Left kidney (tissue), 8 donors: ENCODE results near the gene DIPK1B. TPM values are rescaled to one million over a fixed set of nuclear protein-coding genes. Genes with fewer than 3 reads are reported as not detected.

Source experiments
- DNase-seq: peaks from one replicate; pipeline ENCODE4 v3.0.0-alpha.2; 2013
- long read RNA-seq, 8 donors: transcript quantifications; one replicate each; lab custom pipeline, GENCODE V29; 2026
- polyA plus RNA-seq: library from polyadenylated mRNA; unstranded; fragments of 120-200 nt; gene quantifications from one replicate; pipeline ENCODE4 v1.2.1, GENCODE V29; 2013; ENCODE audit not compliant: insufficient read length

Gene DIPK1B
- 27.6 TPM for polyA plus RNA-seq
- long read RNA-seq, donor 1, transcript FAM69B-202 (5 exons, 1,668 nt): major isoform, 45 of 237 reads
- long read RNA-seq, donor 1, partial matches to known transcripts: 158 of 237 reads
- long read RNA-seq, donor 1, other reads (novel, unspliced or antisense): 31 of 237 reads
- long read RNA-seq, donor 2, transcript FAM69B-202 (5 exons, 1,668 nt): major isoform, 29 of 30 reads
- long read RNA-seq, donor 2, partial matches to known transcripts: 0 of 30 reads
- long read RNA-seq, donor 2, other reads (novel, unspliced or antisense): 0 of 30 reads
- long read RNA-seq, donor 3, transcript FAM69B-202 (5 exons, 1,668 nt): major isoform, 16 of 17 reads
- long read RNA-seq, donor 3, partial matches to known transcripts: 0 of 17 reads
- long read RNA-seq, donor 3, other reads (novel, unspliced or antisense): 0 of 17 reads
- long read RNA-seq, donor 4: 0 reads
- long read RNA-seq, donor 5, transcript FAM69B-202 (5 exons, 1,668 nt): major isoform, 43 of 46 reads
- long read RNA-seq, donor 5, partial matches to known transcripts: 0 of 46 reads
- long read RNA-seq, donor 5, other reads (novel, unspliced or antisense): 0 of 46 reads
- long read RNA-seq, donor 6, transcript FAM69B-202 (5 exons, 1,668 nt): major isoform, 34 of 34 reads
- long read RNA-seq, donor 6, partial matches to known transcripts: 0 of 34 reads
- long read RNA-seq, donor 6, other reads (novel, unspliced or antisense): 0 of 34 reads
- long read RNA-seq, donor 7, transcript FAM69B-202 (5 exons, 1,668 nt): major isoform, 45 of 52 reads
- long read RNA-seq, donor 7, partial matches to known transcripts: 6 of 52 reads
- long read RNA-seq, donor 7, other reads (novel, unspliced or antisense): 0 of 52 reads
- long read RNA-seq, donor 8, transcript FAM69B-202 (5 exons, 1,668 nt): major isoform, 11 of 11 reads
- long read RNA-seq, donor 8, partial matches to known transcripts: 0 of 11 reads
- long read RNA-seq, donor 8, other reads (novel, unspliced or antisense): 0 of 11 reads

DNA sequence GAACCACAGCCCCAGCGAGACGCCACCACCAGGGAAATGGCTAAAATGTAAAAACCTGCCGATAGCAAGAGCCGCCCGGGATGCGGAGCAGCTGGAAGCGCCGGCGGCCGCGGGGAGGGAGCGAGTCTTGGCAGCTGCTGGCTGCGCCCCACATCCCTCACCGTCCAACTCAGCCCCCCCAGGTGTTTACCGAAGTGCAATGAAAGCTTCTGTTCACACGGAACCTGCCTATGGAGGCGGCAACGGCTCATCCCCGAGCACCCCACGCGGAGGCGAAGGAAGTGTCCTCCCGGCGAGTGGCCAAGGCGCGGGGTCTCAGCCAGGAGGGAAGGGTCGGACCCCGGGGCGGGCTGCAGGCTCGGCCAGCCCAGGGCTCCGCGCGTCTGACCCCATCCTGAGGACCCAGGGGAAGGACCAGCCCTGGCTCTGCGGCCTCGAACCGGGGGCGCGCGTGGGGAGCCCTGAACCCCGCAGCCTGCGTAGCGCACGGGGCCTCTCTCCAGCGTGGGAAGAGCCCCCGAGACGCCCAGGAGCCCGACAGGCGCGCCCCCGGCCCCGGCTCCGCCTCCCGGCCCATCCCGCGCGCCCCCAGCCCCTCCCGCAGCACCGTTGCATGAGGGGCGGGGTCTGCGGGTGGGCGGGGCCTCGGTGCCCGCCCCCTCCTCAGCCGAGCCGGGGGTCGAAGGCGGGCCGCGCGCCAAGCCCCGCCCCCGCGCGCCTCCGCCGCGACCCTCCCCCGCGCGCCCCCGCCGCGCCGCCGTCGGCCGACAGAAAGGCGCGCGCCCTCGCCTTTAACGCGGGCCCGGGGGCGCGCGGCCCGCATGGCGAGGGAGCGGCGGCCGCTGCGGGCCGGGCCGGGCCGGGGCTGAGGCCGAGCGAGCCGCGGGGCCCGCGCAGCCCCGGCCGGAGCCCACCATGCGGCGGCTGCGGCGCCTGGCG, at the start of gene DIPK1B:
DIPK1B (plus strand) TSS at position 822 of the 939 bp plus-strand sequence; CDS start at position 916, 94 bp downstream.
- DNase-seq: no peak

DNA sequence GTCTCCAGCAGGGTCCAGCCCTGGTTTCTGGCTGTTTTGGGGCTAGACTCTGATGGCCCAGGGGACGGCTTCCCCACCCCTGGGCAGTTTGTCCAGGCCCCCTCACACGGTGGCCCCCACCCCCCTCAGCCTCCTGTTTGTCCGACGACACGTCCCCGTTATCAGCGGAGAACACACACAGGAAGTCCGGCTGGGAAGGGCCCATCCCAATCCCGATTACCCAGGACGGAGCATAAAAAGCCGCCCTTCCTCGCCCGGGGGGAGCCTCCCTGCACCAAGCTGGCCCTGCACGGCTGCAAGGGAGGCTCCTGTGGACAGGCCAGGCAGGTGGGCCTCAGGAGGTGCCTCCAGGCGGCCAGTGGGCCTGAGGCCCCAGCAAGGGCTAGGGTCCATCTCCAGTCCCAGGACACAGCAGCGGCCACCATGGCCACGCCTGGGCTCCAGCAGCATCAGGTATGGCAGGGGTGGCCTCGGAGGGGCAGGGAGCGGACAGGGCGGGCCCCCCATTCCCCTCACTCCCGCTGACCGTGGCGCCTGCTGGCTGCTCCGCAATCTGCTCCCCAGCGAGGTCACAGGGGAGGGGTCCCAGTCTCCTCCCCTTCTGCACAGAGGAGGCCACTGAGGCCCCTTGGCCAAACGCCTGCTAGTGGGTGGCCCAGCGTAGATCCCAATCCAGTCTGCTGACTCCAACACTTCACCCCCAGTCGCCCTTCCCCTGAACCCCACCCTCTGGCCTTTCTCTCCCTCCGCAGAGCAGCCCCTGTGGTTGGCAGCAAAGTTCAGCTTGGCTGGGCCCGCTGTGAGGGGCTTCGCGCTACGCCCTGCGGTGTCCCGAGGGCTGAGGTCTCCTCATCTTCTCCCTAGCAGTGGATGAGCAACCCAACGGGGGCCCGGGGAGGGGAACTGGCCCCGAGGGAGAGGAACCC, 49.5 kb upstream of the DIPK1B start, which contains the start of gene EGFL7:
EGFL7 (plus strand) TSS at position 261 of the 926 bp plus-strand sequence. CDS start 5,367 bp downstream, outside the sequence.
- DNase-seq: no peak

DNA sequence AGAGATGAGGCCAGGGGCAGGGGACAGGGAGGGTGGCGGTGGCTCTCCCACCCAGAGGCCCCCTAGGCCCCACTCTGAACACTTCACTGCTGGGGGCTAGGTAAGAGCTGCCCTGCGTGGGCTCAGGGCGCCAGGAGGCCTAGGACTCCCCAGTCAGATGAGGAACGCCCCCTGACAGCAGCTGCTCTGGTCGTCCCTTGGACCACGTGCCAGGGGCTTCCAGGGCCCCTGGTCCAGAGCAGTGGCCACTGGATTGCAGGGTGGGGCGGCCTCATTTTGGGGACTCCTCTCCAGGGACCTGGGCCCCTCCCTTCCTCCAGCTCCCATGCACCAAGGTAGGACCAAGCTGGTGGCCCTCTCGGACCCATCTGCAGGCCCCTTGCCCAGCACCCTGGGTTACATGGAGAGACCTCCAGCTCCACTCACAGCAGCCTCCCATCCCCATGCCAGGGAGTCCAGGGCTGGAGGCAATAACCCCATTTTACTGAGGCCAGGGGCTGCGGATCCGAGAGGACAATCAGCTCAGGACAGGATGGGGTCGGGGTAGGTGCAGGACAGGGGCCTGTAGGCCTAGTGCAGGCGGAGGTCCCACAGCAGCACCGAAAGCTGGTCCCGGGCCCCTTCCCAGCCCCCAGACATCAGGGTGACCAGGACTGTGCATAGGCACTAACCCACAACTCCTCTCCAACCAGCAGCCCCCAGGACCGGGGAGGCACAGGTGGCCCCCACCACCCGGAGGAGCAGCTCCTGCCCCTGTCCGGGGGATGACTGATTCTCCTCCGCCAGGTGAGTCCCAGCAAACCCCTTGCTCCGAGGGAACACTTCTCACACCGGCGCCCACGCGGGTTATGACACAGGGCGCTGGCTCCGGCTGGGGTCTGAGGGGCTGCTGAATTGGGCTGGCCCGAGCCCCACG, 48.1 kb upstream of the DIPK1B start:
- DNase-seq: no peak

DNA sequence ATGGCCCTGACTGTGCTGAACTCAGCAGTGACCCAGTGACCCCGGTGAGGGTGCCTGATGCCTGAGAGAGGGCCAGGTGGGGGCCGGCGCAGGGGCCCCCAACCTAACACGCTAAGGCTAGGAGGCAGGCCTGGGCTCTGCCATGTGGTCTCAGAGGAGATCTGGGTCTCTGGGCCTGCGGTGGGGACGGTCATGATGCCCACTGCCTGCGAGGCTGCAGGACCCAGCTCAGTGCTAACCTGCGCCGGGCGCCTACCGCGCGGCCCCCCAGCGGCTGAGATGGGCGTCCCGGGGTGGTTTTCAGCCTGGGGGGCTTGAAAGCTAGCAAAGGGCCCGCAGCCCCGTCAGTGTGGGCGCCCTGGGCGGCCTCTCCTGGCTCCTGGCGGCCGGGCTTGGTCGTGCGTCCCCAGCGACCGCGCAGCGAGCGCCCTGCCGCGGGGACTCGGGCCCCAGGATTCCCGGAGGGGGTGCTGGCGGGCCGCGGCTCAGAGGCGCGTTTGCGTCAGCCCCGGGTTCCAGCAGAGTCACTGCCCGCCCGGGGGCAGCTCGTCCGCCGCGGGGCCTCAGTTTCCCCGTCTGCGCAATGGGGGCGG, 47.2 kb upstream of the DIPK1B start:
- no peak for DNase-seq

DNA sequence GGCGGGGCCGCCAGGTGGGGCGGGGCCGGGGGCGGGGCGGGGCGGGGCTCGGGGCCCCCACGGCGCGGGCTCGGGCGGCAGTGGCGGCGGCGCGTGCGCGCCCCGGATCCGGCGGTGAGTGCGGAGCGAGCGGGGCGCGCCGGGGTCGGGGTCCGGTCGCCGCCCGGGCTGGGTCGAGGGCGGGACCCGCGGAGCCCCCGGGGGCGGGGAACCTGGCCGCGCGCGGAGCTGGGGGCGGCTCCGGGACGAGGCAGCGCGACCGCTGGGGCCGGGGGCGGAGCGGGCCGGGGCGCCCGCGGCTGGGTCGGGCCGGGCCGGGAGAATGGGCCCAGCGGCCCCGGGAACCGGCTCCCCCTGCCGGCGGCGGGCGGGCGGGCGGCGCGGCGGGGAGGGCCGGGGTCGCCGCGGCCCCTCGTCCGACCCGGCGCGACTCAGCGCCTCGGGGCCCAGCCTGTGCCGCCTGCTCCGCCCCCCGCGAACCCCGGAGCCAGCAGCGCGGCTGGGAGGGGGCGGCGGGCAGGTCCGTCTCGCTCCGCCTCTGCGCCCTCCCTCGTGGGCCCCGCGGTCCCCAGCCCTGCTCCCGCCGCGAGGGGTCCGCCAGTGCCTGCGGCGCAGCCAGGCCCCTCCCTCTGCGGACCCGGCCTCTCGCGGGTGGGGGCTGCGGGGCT, 46.5 kb upstream of the DIPK1B start:
- no peak for DNase-seq

DNA sequence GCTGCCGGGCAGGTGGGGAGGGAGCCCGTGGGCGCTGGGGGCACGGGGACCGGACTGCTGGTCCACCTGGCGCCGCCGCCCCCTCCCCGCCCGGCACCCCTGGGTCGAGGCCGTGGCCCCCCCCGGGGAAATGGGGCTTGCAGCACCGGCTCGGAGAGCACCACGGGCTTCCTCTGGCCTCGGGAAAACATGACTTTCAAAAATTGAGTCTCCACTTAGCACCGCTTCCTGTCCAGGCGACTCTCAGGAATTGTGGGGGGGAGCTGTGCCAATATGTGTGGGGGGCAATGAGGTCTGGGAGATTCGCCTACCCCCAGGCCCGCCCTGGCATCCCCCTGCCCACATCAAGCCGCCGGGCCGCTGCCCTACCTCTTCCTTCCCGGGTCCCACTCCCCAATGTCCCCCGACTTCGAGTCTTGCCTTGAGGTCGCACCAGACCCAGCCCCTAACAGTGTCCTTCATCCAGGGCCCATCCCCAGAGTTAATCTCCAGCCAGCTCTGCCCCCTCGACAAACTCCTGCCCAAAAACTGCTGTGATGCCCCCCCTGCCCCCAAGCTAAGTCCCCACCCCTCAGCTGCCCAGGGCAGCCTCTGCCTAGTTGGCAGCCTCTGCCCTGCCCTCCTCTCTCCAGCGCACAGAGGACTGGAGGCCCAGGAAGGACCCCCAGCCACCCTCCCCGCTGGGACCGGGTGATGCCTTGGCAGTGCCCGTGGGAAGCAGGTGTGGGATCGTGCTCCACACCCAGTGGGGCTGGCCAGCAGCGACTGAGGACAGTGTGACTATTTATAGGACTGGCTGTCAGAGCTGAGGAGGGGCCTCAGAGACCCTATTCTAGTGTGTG, 45.8 kb upstream of the DIPK1B start:
- no peak for DNase-seq

DNA sequence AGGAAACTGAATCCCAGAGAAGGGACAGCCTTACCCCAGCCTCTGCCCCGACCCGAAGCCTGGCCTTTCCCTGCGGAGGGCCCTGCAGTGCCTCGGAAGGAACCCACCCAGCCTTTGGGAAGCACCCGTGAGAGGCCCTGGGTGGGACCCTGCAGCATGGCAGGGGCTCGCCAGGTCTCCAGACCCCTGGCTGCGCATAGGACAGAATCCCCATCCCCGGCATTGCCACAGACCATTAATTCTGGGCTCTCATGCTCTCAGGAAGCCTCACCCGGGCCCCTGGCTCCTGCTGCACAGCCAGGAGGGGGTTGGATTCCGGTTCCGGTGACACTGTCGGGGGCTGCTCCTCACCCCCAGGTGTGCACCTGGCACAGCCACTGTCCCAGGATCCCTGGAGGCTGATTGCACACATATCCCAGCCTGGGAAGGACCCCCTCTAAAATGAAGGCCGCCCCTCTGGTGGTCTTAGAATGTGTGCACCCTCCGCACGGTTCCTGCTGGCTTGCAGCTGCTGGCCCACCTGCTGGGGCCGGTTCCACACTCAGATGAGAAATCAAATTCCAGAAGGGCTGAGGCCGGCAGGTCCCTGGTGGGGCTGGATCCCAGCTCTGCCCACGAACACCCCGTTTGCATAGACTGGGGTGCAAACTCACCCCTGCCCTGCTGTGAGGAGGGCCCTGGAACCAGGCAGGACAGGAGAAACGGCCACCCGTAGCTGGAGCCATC, 45.0 kb upstream of the DIPK1B start:
- no peak for DNase-seq

DNA sequence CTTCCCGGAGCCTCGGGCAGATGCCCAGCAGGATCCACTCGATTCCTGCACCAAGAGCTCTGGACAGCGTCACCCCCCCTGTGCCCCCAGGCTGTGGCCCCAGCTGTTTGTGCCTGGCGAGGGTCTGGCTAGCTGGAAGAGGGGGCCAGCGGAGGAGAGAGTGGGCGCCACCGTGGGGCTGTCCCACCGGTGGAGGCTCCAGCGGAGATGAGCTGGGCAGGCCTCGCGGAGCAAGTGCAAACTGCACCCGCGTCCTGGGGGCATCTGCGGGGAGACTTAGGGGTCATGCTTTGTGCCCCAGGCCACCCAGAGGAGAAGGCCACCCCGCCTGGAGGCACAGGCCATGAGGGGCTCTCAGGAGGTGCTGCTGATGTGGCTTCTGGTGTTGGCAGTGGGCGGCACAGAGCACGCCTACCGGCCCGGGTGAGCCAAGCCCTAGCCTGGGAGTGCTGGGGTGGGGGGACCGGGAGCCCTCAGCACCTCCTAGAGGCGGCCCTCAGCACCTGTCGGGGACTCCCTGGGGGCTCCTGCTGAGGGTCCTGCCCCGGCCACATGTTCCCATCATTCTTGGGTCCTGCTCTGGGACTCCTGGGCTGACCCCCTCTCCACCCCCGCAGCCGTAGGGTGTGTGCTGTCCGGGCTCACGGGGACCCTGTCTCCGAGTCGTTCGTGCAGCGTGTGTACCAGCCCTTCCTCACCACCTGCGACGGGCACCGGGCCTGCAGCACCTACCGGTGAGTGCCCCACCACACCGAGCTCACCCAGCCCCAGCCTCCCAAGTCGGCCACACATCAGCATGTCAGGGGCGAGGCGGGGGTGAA, 44.2 kb upstream of the DIPK1B start:
- no peak for DNase-seq

DNA sequence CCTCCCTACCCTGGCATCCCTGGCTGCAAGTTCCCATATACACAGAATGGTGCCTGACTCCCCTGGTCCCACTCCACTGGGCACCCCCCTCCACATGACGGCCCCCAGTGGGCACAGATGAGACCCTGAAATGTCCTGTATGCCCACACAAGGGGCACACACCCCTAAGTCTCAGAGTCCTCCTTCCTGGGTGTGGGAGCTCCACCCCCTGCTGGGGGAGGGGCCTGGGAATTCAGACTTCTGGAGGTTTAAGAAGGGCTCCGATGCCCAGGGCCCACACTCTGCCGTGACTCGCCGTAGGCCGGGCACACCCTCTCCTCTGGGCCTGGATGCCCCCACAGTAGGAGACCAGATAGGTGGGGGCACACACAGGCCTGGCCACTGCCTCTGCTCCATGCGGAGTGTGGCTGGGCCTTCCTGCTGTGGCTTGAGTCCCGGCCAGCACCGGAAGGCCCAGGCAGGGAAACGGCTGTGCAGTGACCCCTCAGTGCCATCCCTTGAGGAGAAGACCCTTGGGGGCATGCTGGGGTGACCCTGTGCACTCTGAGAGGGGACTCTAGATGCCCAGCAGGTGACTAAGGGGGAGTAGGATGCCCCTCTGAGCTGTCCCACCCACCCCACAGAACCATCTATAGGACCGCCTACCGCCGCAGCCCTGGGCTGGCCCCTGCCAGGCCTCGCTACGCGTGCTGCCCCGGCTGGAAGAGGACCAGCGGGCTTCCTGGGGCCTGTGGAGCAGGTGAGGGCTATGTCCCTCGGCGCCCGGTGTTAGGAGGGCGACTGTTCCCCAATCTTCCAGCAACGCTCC, 43.2 kb upstream of the DIPK1B start:
- no peak for DNase-seq

DNA sequence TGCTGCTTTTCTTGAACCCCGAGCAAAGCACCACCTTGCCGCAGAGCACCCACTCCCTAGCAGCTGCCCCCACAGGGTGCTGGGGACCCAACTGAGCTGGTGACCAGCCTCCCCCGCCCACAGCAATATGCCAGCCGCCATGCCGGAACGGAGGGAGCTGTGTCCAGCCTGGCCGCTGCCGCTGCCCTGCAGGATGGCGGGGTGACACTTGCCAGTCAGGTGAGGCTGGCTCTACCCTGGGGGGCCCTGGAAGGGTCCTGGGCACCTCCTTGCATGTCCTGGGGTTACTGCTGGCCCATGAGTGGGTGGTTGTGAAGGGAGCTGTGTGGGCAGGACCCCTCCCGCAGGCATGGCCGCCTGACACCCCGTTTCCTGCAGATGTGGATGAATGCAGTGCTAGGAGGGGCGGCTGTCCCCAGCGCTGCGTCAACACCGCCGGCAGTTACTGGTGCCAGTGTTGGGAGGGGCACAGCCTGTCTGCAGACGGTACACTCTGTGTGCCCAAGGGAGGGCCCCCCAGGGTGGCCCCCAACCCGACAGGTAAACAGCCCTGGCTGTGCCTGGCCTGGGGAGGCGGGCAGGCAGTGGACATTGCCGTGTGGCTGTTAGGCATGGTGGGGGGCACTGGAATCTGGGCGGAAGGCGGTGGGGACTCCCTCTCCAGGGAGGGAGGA, 42.4 kb upstream of the DIPK1B start:
- no peak for DNase-seq

DNA sequence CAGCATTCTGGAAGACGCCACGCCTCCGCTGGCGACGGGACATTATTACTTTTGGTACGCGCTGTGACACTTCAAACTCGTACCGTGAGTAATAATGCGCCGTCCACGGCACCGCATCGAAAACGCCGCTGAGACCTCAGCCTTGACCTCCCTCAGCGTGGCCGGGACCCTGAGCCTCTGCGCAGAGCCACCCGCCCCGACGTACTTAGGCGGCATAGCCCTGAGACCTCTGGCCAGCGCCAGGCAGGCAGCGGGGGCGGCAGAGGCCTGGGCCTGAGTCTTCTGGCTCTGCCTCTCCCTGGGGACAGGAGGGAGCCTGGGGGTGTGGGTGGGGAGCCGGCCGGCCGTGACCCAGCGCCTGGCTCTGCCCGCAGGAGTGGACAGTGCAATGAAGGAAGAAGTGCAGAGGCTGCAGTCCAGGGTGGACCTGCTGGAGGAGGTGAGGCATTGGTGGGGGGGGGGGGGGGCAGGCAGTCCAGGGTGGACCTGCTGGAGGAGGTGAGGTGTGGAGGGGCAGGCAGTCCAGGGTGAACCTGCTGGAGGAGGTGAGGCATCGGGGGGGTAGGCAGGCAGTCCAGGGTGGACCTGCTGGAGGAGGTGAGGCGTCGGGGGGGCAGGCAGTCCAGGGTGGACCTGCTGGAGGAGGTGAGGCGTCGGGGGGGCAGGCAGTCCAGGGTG, 41.7 kb upstream of the DIPK1B start:
- DNase-seq: no peak

DNA sequence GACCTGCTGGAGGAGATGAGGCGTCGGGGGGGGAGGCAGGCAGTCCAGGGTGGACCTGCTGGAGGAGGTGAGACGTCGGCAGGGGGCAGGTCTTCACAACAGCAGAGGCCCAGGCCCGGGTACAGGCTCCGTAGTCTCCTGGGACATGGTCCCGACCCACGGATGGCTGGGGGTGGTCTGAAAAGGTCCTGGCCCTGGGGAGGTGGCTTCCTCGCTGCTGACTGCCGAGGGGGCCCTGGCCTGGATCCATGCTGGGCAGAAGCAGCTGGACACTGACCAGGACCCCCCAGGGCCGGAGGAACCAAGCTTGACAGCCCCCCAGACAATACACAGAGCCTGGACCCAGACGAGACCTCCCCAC, 41.1 kb upstream of the DIPK1B start:
- DNase-seq: no peak

DNA sequence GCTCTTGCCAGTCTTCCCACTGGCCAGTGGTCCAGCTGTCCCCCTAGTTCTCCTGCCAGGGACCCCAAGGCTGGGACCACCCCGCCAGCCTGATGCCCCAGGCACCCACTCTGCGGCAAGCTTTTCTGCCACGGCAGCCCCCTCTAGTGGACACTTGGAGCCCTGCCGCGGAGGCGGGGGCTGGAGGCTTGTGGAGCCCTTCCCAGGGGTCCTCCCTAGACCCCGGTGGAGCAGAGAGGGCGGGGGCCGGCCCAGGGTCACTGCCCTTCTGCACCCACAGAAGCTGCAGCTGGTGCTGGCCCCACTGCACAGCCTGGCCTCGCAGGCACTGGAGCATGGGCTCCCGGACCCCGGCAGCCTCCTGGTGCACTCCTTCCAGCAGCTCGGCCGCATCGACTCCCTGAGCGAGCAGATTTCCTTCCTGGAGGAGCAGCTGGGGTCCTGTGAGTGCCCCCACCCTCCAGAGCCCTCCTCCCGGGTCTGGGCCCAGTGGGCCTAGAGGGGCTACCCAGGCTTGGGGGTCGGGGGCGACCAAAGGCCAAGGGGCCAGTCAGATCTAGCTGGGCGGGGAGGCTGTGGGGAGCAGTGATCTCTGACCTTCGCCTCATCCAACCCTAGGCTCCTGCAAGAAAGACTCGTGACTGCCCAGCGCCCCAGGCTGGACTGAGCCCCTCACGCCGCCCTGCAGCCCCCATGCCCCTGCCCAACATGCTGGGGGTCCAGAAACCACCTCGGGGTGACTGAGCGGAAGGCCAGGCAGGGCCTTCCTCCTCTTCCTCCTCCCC, 40.5 kb upstream of the DIPK1B start:
- DNase-seq: no peak
